ENCODE measurements around the gene KRTAP10-8. TPM values are rescaled to one million over a fixed set of nuclear protein-coding genes. Genes with fewer than 3 reads are reported as not detected.
"Not testable (repeated sequence)": the region's sequence is repeated elsewhere in the genome, so short reads cannot be mapped to it uniquely, and the experiment has no call there.

Gene KRTAP10-8
- total RNA-seq, 1 donor from 2014 or later = not detected

- intact Hi-C loops (cut with micrococcal nuclease) = no loop called here
- no peak overlapping the region for H3K4me3 ChIP-seq
These were observed 33.4 kb upstream of the KRTAP10-8 start for GRCh38 chr21:44578371-44579055.

GRCh38 chr21:44579056-44579832, 32.6 kb upstream of the KRTAP10-8 start:
- peaks cover 41% of the 10 kb centered on the region for H3K9me3 ChIP-seq (replicated peaks)
- TF ChIP-seq CTCF (IDR thresholded peaks at IDR 0.05; ENCODE audit: borderline replicate concordance) = no peak
- DNase-seq = no peak
- no peak overlapping the region for H3K27ac ChIP-seq (replicated peaks)
- intact Hi-C loops (cut with micrococcal nuclease) = no loop called here
- H3K27me3 ChIP-seq (ENCODE audit: low read depth) = peaks cover 26% of the 10 kb centered on the region
- peaks cover 3% of the 10 kb centered on the region for H3K4me1 ChIP-seq
- H3K4me3 ChIP-seq = no peak overlapping the region
- no peaks in the 10 kb centered on the region for H3K36me3 ChIP-seq

More at GRCh38 chr21:44578371-44579055, 33.4 kb upstream of the KRTAP10-8 start:
- Histone ChIP-seq H3K27ac (replicated peaks) (no peak overlapping the region), H3K36me3 (no peaks in the 10 kb centered on the region), H3K4me1 (no peaks in the 10 kb centered on the region), H3K27me3 (ENCODE audit: low read depth) (peaks cover 26% of the 10 kb centered on the region), H3K9me3 (replicated peaks) (peaks cover 41% of the 10 kb centered on the region)
- TF ChIP-seq CTCF (IDR thresholded peaks at IDR 0.05; ENCODE audit: borderline replicate concordance) = no peak
- no peak for DNase-seq

GRCh38 chr21:44579833-44580144, 32.1 kb upstream of the KRTAP10-8 start:
- no peak overlapping the region for H3K4me3 ChIP-seq
- H3K9me3 ChIP-seq (replicated peaks) = peaks cover 41% of the 10 kb centered on the region
- H3K27ac ChIP-seq (replicated peaks) = no peak overlapping the region
- H3K36me3 ChIP-seq = no peaks in the 10 kb centered on the region
- DNase-seq = no peak
- H3K4me1 ChIP-seq = peaks cover 5% of the 10 kb centered on the region
- peaks cover 24% of the 10 kb centered on the region for H3K27me3 ChIP-seq (ENCODE audit: low read depth)
- no peak for TF ChIP-seq CTCF (IDR thresholded peaks at IDR 0.05; ENCODE audit: borderline replicate concordance)
- intact Hi-C loops (cut with micrococcal nuclease) = no loop called here

- intact Hi-C loops (cut with micrococcal nuclease); H3K4me1 ChIP-seq; H3K4me3 ChIP-seq; H3K27ac ChIP-seq (replicated peaks); DNase-seq; H3K36me3 ChIP-seq: not testable (repeated sequence)
- Histone ChIP-seq H3K27me3 (ENCODE audit: low read depth) (peaks cover 23% of the 10 kb centered on the region), H3K9me3 (replicated peaks) (peaks cover 41% of the 10 kb centered on the region)
These were observed 31.6 kb upstream of the KRTAP10-8 start, which contains the start of gene KRTAP10-5 for GRCh38 chr21:44580231-44580821. Gene KRTAP10-5 (minus strand): TSS chr21:44580604. CDS start chr21:44580578, 26 bp downstream.

- DNase-seq = no peak
- H3K4me1 ChIP-seq = peaks cover 5% of the 10 kb centered on the region
- no peak overlapping the region for H3K27ac ChIP-seq (replicated peaks)
- H3K4me3 ChIP-seq = no peak overlapping the region
- no peaks in the 10 kb centered on the region for H3K36me3 ChIP-seq
- H3K9me3 ChIP-seq (replicated peaks) = peaks cover 37% of the 10 kb centered on the region
- intact Hi-C loops (cut with micrococcal nuclease) = no loop called here
- no peak for TF ChIP-seq CTCF (IDR thresholded peaks at IDR 0.05; ENCODE audit: borderline replicate concordance)
- peaks cover 32% of the 10 kb centered on the region for H3K27me3 ChIP-seq (ENCODE audit: low read depth)
These were observed 30.7 kb upstream of the KRTAP10-8 start for GRCh38 chr21:44581158-44581557.
